ENCODE data around the gene S100A2.

- TF ChIP-seq, protein P1, sequence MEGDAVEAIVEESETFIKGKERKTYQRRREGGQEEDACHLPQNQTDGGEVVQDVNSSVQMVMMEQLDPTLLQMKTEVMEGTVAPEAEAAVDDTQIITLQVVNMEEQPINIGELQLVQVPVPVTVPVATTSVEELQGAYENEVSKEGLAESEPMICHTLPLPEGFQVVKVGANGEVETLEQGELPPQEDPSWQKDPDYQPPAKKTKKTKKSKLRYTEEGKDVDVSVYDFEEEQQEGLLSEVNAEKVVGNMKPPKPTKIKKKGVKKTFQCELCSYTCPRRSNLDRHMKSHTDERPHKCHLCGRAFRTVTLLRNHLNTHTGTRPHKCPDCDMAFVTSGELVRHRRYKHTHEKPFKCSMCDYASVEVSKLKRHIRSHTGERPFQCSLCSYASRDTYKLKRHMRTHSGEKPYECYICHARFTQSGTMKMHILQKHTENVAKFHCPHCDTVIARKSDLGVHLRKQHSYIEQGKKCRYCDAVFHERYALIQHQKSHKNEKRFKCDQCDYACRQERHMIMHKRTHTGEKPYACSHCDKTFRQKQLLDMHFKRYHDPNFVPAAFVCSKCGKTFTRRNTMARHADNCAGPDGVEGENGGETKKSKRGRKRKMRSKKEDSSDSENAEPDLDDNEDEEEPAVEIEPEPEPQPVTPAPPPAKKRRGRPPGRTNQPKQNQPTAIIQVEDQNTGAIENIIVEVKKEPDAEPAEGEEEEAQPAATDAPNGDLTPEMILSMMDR (IDR thresholded peaks at IDR 0.05; ENCODE audit: insufficient read depth, low read length, poor library complexity, severe bottlenecking): no peak
- no peak for TF ChIP-seq EZH2phosphoT487 (conservative IDR thresholded peaks at IDR 0.05; ENCODE audit: low read length)
Observed at GRCh38 chr1:153534226-153534924, 31.3 kb downstream of the S100A2 start.
